KMS-11 (cell line): ENCODE results near the gene GOLGA3.

Experiments used
- H2AFZ ChIP-seq: fragments of 200-600 bp; sonication (generic); 2 replicates; pipeline ENCODE4 v1.6.1; 2016; ENCODE audit warnings: antibody characterized with exemption, mixed run types, low read depth
- H3K27ac ChIP-seq: fragments of 200-600 bp; sonication (generic); 2 replicates; pipeline ENCODE4 v1.6.1; 2016; ENCODE audit warnings: mild to moderate bottlenecking, mixed run types
- H3K27me3 ChIP-seq: fragments of 200-600 bp; sonication (generic); 2 replicates; pipeline ENCODE4 v1.6.1; 2017; ENCODE audit warnings: mild to moderate bottlenecking, low read depth, mixed run types, moderate library complexity; ENCODE audit not compliant: insufficient read depth
- H3K36me3 ChIP-seq: fragments of 200-600 bp; sonication (generic); 2 replicates; pipeline ENCODE4 v1.6.1; 2017; ENCODE audit warnings: mild to moderate bottlenecking, mixed run types; ENCODE audit not compliant: insufficient read depth
- H3K4me1 ChIP-seq: fragments of 200-600 bp; sonication (generic); 2 replicates; pipeline ENCODE4 v1.6.1; 2016; ENCODE audit warnings: mild to moderate bottlenecking, low read depth, mixed run types; ENCODE audit not compliant: poor library complexity, severe bottlenecking
- H3K4me2 ChIP-seq: fragments of 200-600 bp; sonication (generic); 2 replicates; pipeline ENCODE4 v1.7.0; 2016; ENCODE audit warnings: mild to moderate bottlenecking, mixed run types
- H3K4me3 ChIP-seq: fragments of 200-600 bp; sonication (generic); IDR thresholded peaks from 2 replicates; pipeline ENCODE4 v1.6.1; 2017; ENCODE audit warnings: low read depth, low read length, mixed read lengths; ENCODE audit not compliant: insufficient read depth
- H3K79me2 ChIP-seq: fragments of 200-600 bp; sonication (generic); 2 replicates; pipeline ENCODE4 v1.6.1; 2016; ENCODE audit warnings: low read depth, mixed run types; ENCODE audit not compliant: insufficient read depth
- H3K9ac ChIP-seq: fragments of 200-600 bp; sonication (generic); 2 replicates; pipeline ENCODE4 v1.6.1; 2016; ENCODE audit warnings: mild to moderate bottlenecking, mixed run types
- H4K20me1 ChIP-seq: fragments of 200-600 bp; sonication (generic); 2 replicates; pipeline ENCODE4 v1.6.1; 2016; ENCODE audit warnings: mild to moderate bottlenecking, mixed run types; ENCODE audit not compliant: insufficient read depth
- CTCF ChIP-seq: fragments of 200-600 bp; sonication (generic); conservative IDR thresholded peaks from 2 replicates; pipeline ENCODE4 v1.6.1; 2017; ENCODE audit warnings: low read depth, mild to moderate bottlenecking, antibody characterized with exemption, low read length, moderate library complexity, mixed read lengths

GOLGA3 gene

GRCh38 chr12:132719954-132720324 is 108.7 kb downstream of the GOLGA3 start:
- no peak overlapping the region for H2AFZ ChIP-seq
- no peaks in the 10 kb centered on the region for H3K36me3 ChIP-seq
- no peak overlapping the region for H3K4me3 ChIP-seq
- H3K4me1 ChIP-seq, result no peaks in the 10 kb centered on the region
- H3K9ac ChIP-seq, result no peak overlapping the region
- no peaks in the 10 kb centered on the region for H3K27me3 ChIP-seq
- H3K4me2 ChIP-seq, result no peak overlapping the region
- no peaks in the 10 kb centered on the region for H4K20me1 ChIP-seq
- no peaks in the 10 kb centered on the region for H3K79me2 ChIP-seq
- no peak for TF ChIP-seq CTCF
- H3K27ac ChIP-seq, result no peak overlapping the region

GRCh38 chr12:132719141-132719953 is 109.3 kb downstream of the GOLGA3 start:
- Histone ChIP-seq H2AFZ (no peak overlapping the region), H3K79me2 (peaks cover 5% of the 10 kb centered on the region; the same call in 1 of the 2 replicates), H3K36me3 (no peaks in the 10 kb centered on the region), H3K4me2 (no peak overlapping the region), H3K27ac (no peak overlapping the region), H3K9ac (no peak overlapping the region), H3K4me1 (no peaks in the 10 kb centered on the region), H3K4me3 (no peak overlapping the region), H3K27me3 (no peaks in the 10 kb centered on the region), H4K20me1 (no peaks in the 10 kb centered on the region)
- TF ChIP-seq CTCF, result no peak
